Inferior parietal cortex (tissue), 1 donor: Measurements from ENCODE around the gene P2RX3.

ENCODE experiments used
- DNase-seq: peaks from one replicate; pipeline ENCODE4 v3.0.0-alpha.2; 2016; ENCODE audit errors: extremely low spot score

Gene P2RX3

DNA sequence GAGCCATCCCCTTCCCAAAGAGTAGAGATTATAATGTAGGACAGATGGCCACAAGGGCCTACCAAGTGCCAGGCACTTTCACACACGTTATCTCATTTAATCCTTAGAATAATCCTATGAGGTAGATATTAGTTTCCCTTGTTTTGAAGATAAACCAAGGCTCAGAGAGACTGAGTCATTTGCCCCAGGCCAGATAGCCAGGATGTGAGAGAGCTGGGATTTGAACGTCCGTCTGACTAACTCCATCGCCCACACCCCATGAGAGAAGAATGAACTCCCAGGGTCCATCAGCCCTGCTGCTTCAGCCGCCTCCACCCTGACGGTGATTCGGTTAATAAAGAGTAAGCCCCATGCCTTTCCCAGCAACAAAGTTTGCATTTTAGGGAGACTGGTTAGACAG, 32.1 kb downstream of the P2RX3 start:
- no peak for DNase-seq

DNA sequence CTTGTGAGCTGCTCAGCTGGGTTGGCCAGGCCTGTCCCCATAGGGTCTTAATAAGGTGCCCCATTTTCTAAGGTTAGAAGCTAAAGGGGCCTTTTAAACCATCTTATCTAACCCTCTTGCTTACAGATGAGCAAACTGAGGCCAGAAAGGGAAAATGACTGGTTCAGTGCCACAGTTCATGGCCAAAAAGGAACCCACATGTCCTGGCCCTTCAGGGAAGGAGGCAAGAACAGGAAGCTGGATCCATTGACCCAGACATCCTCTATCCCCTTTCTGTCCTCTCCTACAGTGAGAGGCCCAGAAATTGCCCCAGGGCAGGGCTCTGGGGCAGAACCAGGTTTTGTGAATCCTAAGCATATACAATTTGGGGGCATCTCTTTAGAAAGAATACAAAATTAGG, 32.8 kb downstream of the P2RX3 start:
- no peak for DNase-seq

DNA sequence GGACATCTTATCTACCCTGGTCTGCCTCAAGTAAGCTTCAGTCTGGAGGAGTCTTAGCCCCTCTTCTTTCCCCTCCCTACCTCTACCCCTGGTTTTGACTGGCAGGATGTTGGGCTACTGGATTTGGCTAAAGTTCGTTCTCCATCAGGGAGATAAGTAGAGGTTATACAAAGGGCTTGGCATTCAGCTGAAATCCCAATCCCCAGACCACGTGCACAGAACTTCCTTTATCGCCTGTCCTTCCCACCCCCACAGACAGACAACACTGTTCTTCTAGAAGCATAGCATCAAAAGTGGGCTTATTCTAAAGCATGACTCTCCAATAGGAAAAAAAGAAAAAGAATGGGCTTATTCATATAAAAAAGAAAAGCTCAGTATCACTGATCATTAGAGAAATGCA, 35.0 kb downstream of the P2RX3 start:
- DNase-seq, result no peak

DNA sequence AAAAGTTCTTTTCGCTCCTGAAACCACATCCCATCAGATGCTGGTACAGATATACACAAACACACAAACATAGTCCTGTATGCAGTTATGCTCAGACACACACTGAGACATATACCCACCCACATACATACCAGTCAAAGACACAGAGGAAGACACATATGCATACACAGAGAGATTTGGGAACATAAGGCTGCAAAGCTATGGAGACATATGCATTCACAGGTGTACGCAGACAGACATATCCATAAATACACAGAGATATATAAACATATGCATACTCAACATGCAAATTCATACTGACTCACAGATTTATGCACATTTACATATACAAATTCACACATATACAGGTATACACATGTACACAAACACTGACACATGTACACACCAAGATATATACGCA, 36.8 kb downstream of the P2RX3 start:
- DNase-seq, result no peak

- no peak for DNase-seq
Measured at GRCh38 chr11:57375490-57375889, 37.3 kb downstream of the P2RX3 start.

DNA sequence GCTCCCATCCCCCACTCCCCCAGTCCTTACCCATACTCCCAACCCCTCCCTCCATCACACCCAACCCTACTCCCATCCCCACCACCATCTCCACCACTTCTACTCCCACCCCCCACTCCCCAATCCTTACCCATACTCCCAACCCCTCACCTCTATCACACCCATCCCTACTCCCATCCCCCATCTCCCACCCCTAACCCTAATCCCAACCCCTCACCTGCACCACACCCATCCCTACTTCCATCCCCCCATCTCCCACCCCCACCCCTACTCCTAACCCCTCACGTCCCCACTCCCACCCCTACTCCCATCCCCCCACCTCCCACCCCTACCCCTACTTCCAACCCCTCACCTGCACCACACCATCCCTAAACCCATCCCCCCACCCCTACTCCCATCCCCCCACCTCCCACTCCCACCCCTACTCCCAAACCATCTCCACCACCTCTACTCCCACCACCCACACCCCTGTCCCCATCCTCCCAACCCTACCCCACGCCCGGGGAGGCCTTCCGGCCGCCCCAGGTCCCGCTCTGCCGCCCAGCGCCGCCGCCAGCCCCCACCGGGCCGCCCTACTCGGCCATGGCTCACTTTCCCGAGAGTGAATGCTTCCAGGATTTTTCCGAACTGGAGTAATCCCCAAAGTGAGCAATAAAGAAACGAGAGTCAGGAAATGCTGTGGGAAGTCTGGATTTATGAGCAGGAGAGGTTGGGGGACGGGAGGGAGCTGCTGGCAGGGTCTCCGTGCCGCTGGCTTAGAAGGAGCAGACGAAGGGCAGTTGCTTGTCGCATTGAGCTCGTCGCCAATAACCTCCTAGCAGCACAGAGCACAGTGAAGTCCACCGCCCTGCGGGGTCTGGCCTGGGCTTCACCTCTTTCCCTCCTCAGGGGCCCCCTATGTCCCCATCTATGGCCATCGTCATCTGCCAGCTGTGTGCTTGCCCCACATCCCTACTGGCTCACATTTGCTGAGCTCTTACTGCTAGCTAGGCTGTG, 38.2 kb downstream of the P2RX3 start:
- DNase-seq, result no peak

DNA sequence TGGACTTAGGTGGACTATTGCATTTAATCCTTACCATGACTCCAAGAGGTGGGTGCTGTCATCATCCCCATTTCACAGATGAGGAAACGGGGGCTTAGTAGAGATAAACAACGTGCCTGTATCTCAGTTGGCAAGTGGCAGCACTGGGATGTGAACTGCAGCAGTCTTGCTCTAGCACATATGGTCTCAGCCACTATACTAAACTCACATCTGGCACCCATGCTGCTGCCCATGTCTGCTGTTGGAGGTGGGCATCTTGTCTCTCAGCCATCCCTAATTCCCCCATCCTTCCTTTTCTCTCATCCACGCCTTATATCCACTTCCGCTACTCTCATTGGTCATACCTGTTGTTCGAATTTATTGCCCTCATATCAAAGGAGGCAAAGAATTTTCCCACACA, 39.0 kb downstream of the P2RX3 start:
- DNase-seq, result no peak

- DNase-seq, result no peak
Measured at GRCh38 chr11:57378186-57378585, 40.0 kb downstream of the P2RX3 start.

GRCh38 chr11:57379732-57380131, 41.6 kb downstream of the P2RX3 start:
- DNase-seq, result no peak

GRCh38 chr11:57380975-57381374, 42.8 kb downstream of the P2RX3 start, which contains the start of gene PRG3:
Gene PRG3, minus strand, starts transcription at chr11:57381150. Its CDS starts 442 bp downstream, at chr11:57380708.
- DNase-seq, result no peak

DNA sequence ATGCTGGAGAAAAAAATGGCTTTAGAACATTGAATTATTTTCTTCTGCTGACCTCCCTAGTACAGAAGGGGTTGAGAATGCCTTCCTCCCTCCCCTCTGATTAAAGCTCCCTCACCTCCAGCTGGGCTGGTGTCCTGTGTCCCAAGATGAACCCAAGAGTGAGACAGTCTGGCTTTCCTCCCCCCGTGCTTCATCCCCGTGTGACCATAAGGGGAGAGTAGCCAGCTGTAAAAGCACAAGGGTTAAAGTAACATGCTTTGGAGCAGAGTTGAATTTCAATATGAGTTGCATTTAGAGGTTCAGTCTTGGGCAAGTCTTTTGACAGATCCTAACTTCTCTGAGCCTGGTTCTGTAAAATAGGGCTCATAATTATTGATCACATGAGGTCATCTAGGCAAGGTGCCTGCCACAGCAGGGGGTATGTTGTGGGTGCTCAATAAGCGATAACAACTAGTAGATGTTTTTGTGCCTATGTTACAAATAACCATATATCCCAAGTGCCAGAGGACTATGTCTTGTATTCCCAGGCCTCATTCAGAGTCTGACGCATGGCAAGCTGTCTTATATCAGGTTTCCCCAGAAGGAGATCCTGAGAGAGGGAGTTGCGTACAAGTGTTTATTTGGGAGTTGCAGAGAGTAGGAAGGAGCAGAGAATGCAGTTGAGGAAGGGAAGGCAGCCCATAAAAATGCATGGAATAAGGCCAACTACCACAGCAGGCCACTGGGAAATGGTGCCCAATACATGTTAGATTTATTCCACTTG, 48.2 kb downstream of the P2RX3 start:
- no peak for DNase-seq

DNA sequence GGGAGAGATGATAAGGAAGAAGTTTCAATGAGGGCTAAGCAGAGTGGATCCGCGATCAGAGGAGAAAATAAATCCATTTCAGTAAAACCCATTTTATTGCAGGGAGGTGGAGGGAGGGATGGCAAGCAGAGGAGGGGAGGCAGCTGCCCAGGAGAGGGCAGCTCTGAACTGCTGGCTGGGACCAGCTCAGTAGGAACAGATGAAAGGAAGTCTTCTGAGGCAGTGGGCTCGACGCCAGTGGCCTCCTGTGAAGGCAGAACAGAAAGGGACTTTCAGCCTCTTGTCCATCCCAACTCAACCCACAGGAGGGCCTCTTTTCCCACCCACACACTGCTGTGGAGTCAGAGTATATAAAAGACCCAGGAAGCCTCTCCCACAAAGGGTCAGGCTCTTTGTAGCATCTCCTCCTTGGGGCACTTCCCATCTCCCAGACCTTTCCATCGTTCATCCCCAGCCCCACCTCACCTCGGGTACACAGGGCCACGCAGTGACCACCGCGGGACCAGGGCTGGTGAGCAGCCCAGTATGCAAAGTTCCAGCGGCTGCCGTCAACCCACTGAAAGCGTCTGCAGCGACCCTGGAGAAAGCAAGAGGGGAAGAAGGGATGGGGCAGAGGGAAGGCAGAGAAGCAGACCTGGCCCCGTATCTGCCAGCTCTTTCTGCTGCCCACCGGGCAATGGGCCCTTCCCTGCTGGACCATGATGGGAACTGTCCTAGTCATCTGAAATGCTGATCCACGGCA, 49.3 kb downstream of the P2RX3 start:
- DNase-seq, result no peak

GRCh38 chr11:57390535-57390934, 52.4 kb downstream of the P2RX3 start, which contains the start of gene PRG2:
Gene PRG2, minus strand, starts transcription at chr11:57390650. Its CDS starts 706 bp downstream, at chr11:57389944.
- DNase-seq, result no peak

DNA sequence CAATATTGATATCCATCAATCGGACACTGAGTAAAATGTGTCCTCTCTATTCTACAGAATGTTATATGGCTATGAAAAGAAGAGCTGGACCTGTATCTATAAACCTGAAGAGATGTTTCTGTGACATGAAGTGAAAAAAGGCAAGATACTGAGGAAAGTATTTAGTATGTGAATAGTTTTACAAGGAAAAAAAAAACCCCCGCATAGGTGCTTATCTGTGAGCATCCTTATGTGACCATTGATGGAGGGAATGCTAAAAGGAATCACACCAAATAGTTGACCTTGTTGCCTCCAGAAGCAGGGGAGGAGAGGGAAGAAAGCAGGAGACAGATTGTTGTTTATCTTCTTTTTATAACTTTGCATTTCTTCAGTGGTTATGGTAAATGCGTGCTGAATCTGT, 53.0 kb downstream of the P2RX3 start:
- no peak for DNase-seq

- DNase-seq, result no peak
Measured at GRCh38 chr11:57391539-57391938, 53.4 kb downstream of the P2RX3 start.

DNA sequence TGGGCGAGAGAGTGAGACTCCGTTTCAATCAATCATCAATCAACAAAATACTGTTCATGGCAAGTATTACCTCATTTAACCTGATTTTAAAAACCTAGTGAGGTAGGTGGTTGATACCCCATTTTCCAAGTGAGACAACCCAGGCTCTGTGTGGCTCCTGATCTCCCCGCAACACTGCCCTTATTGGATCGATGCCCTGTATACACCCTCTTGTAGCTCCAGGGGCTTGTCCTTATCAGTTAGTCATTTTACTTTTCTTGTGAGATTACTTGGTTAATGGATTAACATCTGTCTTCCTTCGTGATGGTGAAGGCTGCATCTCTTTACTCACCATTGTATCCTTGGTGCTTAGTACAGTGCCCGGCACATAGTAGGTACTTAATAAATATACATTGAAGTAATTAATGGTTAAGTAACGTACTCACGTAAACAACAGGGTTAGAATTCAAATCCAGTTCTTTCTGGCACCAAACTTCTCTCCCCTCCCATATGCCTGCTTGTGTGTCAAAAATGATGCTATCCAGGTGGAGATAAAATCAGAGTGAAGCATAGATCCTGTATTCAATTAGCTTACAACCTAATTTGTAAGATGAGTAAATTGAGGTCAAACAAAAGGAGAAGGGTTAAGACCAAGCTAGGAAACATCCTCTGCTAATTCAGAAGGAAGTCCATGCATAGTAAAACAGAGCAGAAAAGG, 54.1 kb downstream of the P2RX3 start:
- DNase-seq, result no peak

GRCh38 chr11:57392763-57393105, 54.6 kb downstream of the P2RX3 start:
- no peak for DNase-seq

GRCh38 chr11:57394203-57394965, 56.2 kb downstream of the P2RX3 start:
- no peak for DNase-seq

DNA sequence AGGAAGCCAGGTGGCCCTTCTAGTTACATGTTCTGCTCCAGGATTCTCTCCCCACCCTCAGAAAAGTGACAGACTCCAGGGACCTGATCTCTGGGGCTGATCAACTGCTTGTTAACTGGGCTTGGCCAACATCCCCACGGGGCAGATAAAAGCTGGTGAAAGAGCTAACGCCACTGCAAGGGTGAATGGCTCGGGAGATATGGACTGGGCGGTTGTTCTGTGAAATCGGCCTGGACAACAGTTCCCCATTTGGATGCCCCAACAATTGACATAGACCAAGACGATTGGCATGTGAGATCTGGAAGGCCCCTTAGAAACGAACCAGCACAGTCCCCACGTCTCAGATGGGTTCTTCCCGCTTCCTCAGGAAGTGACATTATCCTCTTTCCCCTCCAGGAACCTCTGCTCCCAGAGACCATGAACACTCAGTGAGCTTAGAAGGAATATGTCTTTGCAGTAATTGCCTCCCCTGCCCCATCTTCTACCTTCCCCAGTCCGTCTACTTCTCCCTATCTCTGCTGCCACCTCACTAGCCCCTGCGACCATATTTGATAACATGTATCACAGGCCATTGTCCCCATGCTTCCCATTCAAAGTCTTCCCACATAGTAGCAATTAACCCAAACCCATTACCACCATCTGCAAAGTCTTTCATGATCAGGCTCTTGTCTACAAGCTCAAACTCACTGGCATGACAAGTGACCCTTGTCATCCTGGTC, 57.9 kb downstream of the P2RX3 start:
- DNase-seq, result no peak

- no peak for DNase-seq
Measured at GRCh38 chr11:57396744-57397143, 58.6 kb downstream of the P2RX3 start.
